Colonic mucosa (tissue), 4 donors: ENCODE results near the gene MTMR8. TPM values are rescaled to one million over a fixed set of nuclear protein-coding genes. Genes with fewer than 3 reads are reported as not detected.
A peak's percentile ranks its signal among the peaks of the same experiment; 100 is the strongest.

Source experiments
- DNase-seq: peaks from one replicate; pipeline ENCODE4 v3.0.0-alpha.2; 2020
- H3K27ac ChIP-seq: fragments of 200-600 bp; one replicate; pipeline ENCODE4 v1.8.0; 2021
- H3K27me3 ChIP-seq: fragments of 200-600 bp; one replicate; pipeline ENCODE4 v1.8.0; 2021
- H3K36me3 ChIP-seq: fragments of 200-600 bp; one replicate; pipeline ENCODE4 v1.8.0; 2021
- H3K4me1 ChIP-seq: fragments of 200-600 bp; one replicate; pipeline ENCODE4 v1.8.0; 2021; ENCODE audit warnings: mild to moderate bottlenecking
- H3K4me3 ChIP-seq: fragments of 200-600 bp; one replicate; pipeline ENCODE4 v1.8.0; 2021
- H3K9ac ChIP-seq, 2 donors: one replicate each; pipeline ENCODE4 v1.7.0; 2013; ENCODE audit warnings: control low read depth in 2 of 2, low read depth in 2 of 2, low read length in 2 of 2
- H3K9me3 ChIP-seq: fragments of 200-600 bp; one replicate; pipeline ENCODE4 v1.8.0; 2021
- CTCF ChIP-seq: fragments of 200-600 bp; IDR thresholded peaks from one replicate; pipeline ENCODE4 v1.8.0; 2022; ENCODE audit warnings: antibody characterized with exemption, mild to moderate bottlenecking
- intact Hi-C: fragments of 100-400 bp; cut with DNase I; formaldehyde crosslinking; loops from one replicate; pipeline ENCODE4 v1.14.1; 2022
- total RNA-seq, 2 donors: library from RNA; stranded (reverse); fragmentation: NEBNext Ultra II Directional in 1 of 2; extraction: Animal tissue kit (Norgen Biotek cat#: 25700) in 1 of 2; gene quantifications; one replicate each; pipeline ENCODE4 v1.2.1, GENCODE V29; 2021
- donor health status: healthy.
- donor health status: DM: no; HTN: no; CAD: no.
- donor health status: DM: no; HTN: no; CAD: no.

Gene MTMR8
- 1 to 10 TPM; 5.8 to 6.9 TPM for total RNA-seq

- H3K4me1 ChIP-seq: no peaks in the 10 kb centered on the region
- peak; percentile 82 for DNase-seq
- H3K36me3 ChIP-seq: no peaks in the 10 kb centered on the region
- H3K4me3 ChIP-seq: peak within 1 kb of the TSS; percentile 58
- TF ChIP-seq CTCF: no peak
- H3K9me3 ChIP-seq: no peaks in the 10 kb centered on the region
- no peaks in the 10 kb centered on the region for H3K27me3 ChIP-seq
- H3K27ac ChIP-seq: peak within 1 kb of the TSS; percentile 34
- intact Hi-C loops: no loop called here
- H3K9ac ChIP-seq: peak within 1 kb of the TSS; percentile 44 to 68
Measured at GRCh38 chrX:64394874-64395567, at the start of gene MTMR8. Gene MTMR8 (minus strand): TSS chrX:64395452. CDS start chrX:64395363, 89 bp downstream.

- TF ChIP-seq CTCF: no peak
Measured at GRCh38 chrX:64439551-64439950, 44.3 kb upstream of the MTMR8 start.

GRCh38 chrX:64437665-64438064, 42.4 kb upstream of the MTMR8 start:
- no peak for TF ChIP-seq CTCF
- no peak for DNase-seq
- Histone ChIP-seq H3K27me3 (no peaks in the 10 kb centered on the region), H3K36me3 (no peaks in the 10 kb centered on the region), H3K4me3 (no peak overlapping the region), H3K4me1 (no peaks in the 10 kb centered on the region), H3K27ac (no peak overlapping the region), H3K9ac (no peak overlapping the region), H3K9me3 (no peaks in the 10 kb centered on the region)
- intact Hi-C loops: no loop called here

More at GRCh38 chrX:64439551-64439950, 44.3 kb upstream of the MTMR8 start:
- Histone ChIP-seq H3K4me1 (no peaks in the 10 kb centered on the region), H3K27me3 (no peaks in the 10 kb centered on the region), H3K9me3 (no peaks in the 10 kb centered on the region), H3K27ac (no peak overlapping the region), H3K9ac (no peak overlapping the region), H3K4me3 (no peak overlapping the region), H3K36me3 (no peaks in the 10 kb centered on the region)
- no peak for DNase-seq
- intact Hi-C loops: no loop called here

GRCh38 chrX:64437218-64437617, 42.0 kb upstream of the MTMR8 start:
- no peaks in the 10 kb centered on the region for H3K27me3 ChIP-seq
- TF ChIP-seq CTCF: no peak
- no peak overlapping the region for H3K4me3 ChIP-seq
- no peaks in the 10 kb centered on the region for H3K36me3 ChIP-seq
- no peaks in the 10 kb centered on the region for H3K4me1 ChIP-seq
- DNase-seq: no peak
- no peak overlapping the region for H3K27ac ChIP-seq
- intact Hi-C loops: no loop called here
- H3K9ac ChIP-seq: no peak overlapping the region
- no peaks in the 10 kb centered on the region for H3K9me3 ChIP-seq

- no peak for DNase-seq
- H3K9ac ChIP-seq: no peak overlapping the region
- no peaks in the 10 kb centered on the region for H3K4me1 ChIP-seq
- H3K9me3 ChIP-seq: no peaks in the 10 kb centered on the region
- no peaks in the 10 kb centered on the region for H3K36me3 ChIP-seq
- TF ChIP-seq CTCF: no peak
- no peak overlapping the region for H3K4me3 ChIP-seq
- H3K27ac ChIP-seq: no peak overlapping the region
- no peaks in the 10 kb centered on the region for H3K27me3 ChIP-seq
- intact Hi-C loops: no loop called here
Measured at GRCh38 chrX:64428371-64428770, 33.1 kb upstream of the MTMR8 start.
